GM23338 (cell line): Measurements from ENCODE around the gene MYO5B. TPM values are rescaled to one million over a fixed set of nuclear protein-coding genes. Genes with fewer than 3 reads are reported as not detected.
A peak's percentile ranks its signal among the peaks of the same experiment; 100 is the strongest.

Experiments
- ATAC-seq: fragments of 200-7000 bp; cut with Tn5 transposase; 3 replicates; pipeline ENCODE4 v1.9.1; 2020
- DNase-seq: peaks from one replicate; pipeline ENCODE4 v3.0.0-alpha.2; 2015; ENCODE audit warnings: low spot score
- H2AFZ ChIP-seq: fragments of 200-600 bp; sonication (generic); 2 replicates; pipeline ENCODE4 v1.8.0; 2016; ENCODE audit warnings: antibody characterized with exemption, mild to moderate bottlenecking, moderate library complexity
- H3F3A ChIP-seq: fragments of 200-600 bp; sonication (generic); replicated peaks from 2 replicates; pipeline ENCODE4 v1.8.0; 2017; ENCODE audit warnings: antibody characterized with exemption, mixed run types, low read depth
- H3K27ac ChIP-seq: fragments of 200-600 bp; sonication (generic); 2 replicates; pipeline ENCODE4 v1.6.1; 2016; ENCODE audit warnings: low read depth
- H3K27me3 ChIP-seq: fragments of 200-600 bp; sonication (generic); 2 replicates; pipeline ENCODE4 v1.8.0; 2016; ENCODE audit warnings: mild to moderate bottlenecking, mixed run types, moderate library complexity; ENCODE audit not compliant: insufficient read depth
- H3K36me3 ChIP-seq: fragments of 200-600 bp; sonication (generic); 2 replicates; pipeline ENCODE4 v1.8.0; 2016; ENCODE audit warnings: mild to moderate bottlenecking; ENCODE audit not compliant: insufficient read depth
- H3K4me1 ChIP-seq: fragments of 200-600 bp; sonication (generic); 2 replicates; pipeline ENCODE4 v1.8.0; 2016; ENCODE audit warnings: mild to moderate bottlenecking, moderate library complexity; ENCODE audit not compliant: insufficient read depth
- H3K4me2 ChIP-seq: fragments of 200-600 bp; sonication (generic); 2 replicates; pipeline ENCODE4 v1.7.1; 2017; ENCODE audit warnings: mixed run types
- H3K4me3 ChIP-seq: fragments of 200-600 bp; sonication (generic); 2 replicates; pipeline ENCODE4 v1.6.1; 2016; ENCODE audit warnings: mixed run types
- H3K79me2 ChIP-seq: fragments of 200-600 bp; sonication (generic); replicated peaks from 2 replicates; pipeline ENCODE4 v1.8.0; 2017; ENCODE audit warnings: mild to moderate bottlenecking; ENCODE audit not compliant: insufficient read depth
- H3K9me2 ChIP-seq: fragments of 200-600 bp; sonication (generic); 2 replicates; pipeline ENCODE4 v1.8.0; 2017; ENCODE audit not compliant: insufficient read depth
- H4K20me1 ChIP-seq: fragments of 200-600 bp; sonication (generic); replicated peaks from 2 replicates; pipeline ENCODE4 v1.8.0; 2017; ENCODE audit warnings: mild to moderate bottlenecking; ENCODE audit not compliant: insufficient read depth
- H3K27ac Mint-ChIP-seq: 2 replicates; pipeline ENCODE4 v1.8.0; 2020; ENCODE audit warnings: inconsistent platforms, mild to moderate bottlenecking, moderate library complexity, mixed read lengths
- H3K27me3 Mint-ChIP-seq: 3 replicates; pipeline ENCODE4 v1.8.0; 2022; ENCODE audit warnings: low read depth, mild to moderate bottlenecking, moderate library complexity, mixed read lengths, inconsistent platforms; ENCODE audit not compliant: insufficient read depth, poor library complexity
- H3K36me3 Mint-ChIP-seq: 3 replicates; pipeline ENCODE4 v1.8.0; 2021; ENCODE audit warnings: low read depth, mild to moderate bottlenecking, inconsistent platforms, moderate library complexity, mixed read lengths
- H3K4me1 Mint-ChIP-seq: 3 replicates; pipeline ENCODE4 v1.8.0; 2020; ENCODE audit warnings: mild to moderate bottlenecking, inconsistent platforms, mixed read lengths
- H3K4me3 Mint-ChIP-seq: 3 replicates; pipeline ENCODE4 v1.8.0; 2021; ENCODE audit warnings: moderate library complexity, mild to moderate bottlenecking, inconsistent platforms, mixed read lengths
- H3K9me3 Mint-ChIP-seq: 3 replicates; pipeline ENCODE4 v1.8.0; 2020; ENCODE audit warnings: moderate library complexity, mild to moderate bottlenecking, inconsistent platforms, mixed read lengths
- CTCF ChIP-seq, 2 experiments: fragments of 200-600 bp in 1 of 2; sonication (generic) in 1 of 2; conservative IDR thresholded peaks; 2 replicates each; pipeline versions ENCODE4 v1.5.1 to v1.6.1; 2016 to 2017; ENCODE audit warnings: antibody characterized with exemption in 2 of 2, low read depth in 2 of 2, mild to moderate bottlenecking in 2 of 2, moderate library complexity in 1 of 2
- EZH2phosphoT487 ChIP-seq: fragments of 200-600 bp; sonication (generic); IDR thresholded peaks from one replicate; pipeline ENCODE4 v1.8.1; 2018; ENCODE audit warnings: antibody characterized with exemption; ENCODE audit not compliant: unreplicated experiment
- JUNB ChIP-seq: IDR thresholded peaks from one replicate; pipeline ENCODE4 v1.6.1; 2016; ENCODE audit warnings: antibody characterized with exemption; ENCODE audit not compliant: unreplicated experiment
- REST ChIP-seq: IDR thresholded peaks from one replicate; pipeline ENCODE4 v1.6.1; 2018; ENCODE audit warnings: antibody characterized with exemption; ENCODE audit not compliant: unreplicated experiment
- STAT1 ChIP-seq: IDR thresholded peaks from one replicate; pipeline ENCODE4 v1.6.1; 2016; ENCODE audit warnings: antibody characterized with exemption; ENCODE audit not compliant: unreplicated experiment
- ZNF114 ChIP-seq: fragments of 250-450 bp; sonication (Bioruptor Pico); IDR thresholded peaks from 2 replicates; pipeline ENCODE4 v1.5.0; 2020; ENCODE audit warnings: mild to moderate bottlenecking, moderate library complexity
- ZNF462 ChIP-seq: fragments of 250-450 bp; sonication (Bioruptor Pico); IDR thresholded peaks from 2 replicates; pipeline ENCODE4 v1.5.0; 2020; ENCODE audit warnings: mild to moderate bottlenecking, moderate library complexity
- polyA plus RNA-seq: library from polyadenylated mRNA; unstranded; fragments of >200 nt; fragmentation: Nextera tagmentation; extraction: Ambion mirVana; gene quantifications from 2 replicates; pipeline ENCODE4 v1.2.1, GENCODE V29; 2016
- total RNA-seq: library from RNA; depleted of rRNA; stranded (reverse); fragments of >200 nt; shearing (Covaris generic); gene quantifications from 2 replicates; pipeline ENCODE4 v1.2.3, GENCODE V29; 2014

The MYO5B gene
- total and polyA plus RNA-seq, 2 experiments from 2014 or later: 3.2 to 19.1 TPM

- Histone ChIP-seq H3K4me1 (peaks cover 35% of the 10 kb centered on the region), H3F3A (no peaks in the 10 kb centered on the region), H3K36me3 (no peaks in the 10 kb centered on the region), H3K9me2 (peaks cover 23% of the 10 kb centered on the region), H3K27ac (no peak overlapping the region), H3K4me3 (no peak overlapping the region), H4K20me1 (no peaks in the 10 kb centered on the region), H3K4me2 (no peak overlapping the region), H2AFZ (no peak overlapping the region), H3K79me2 (no peaks in the 10 kb centered on the region), H3K27me3 (no peaks in the 10 kb centered on the region)
- DNase-seq (no peak), ATAC-seq (no peak)
- no peak overlapping the region for H3K4me3 Mint-ChIP-seq
- H3K4me1 Mint-ChIP-seq: peaks cover 45% of the 10 kb centered on the region
- H3K27ac Mint-ChIP-seq: no peak overlapping the region
- no peaks in the 10 kb centered on the region for H3K9me3 Mint-ChIP-seq
- H3K36me3 Mint-ChIP-seq: no peaks in the 10 kb centered on the region
- TF ChIP-seq ZNF114 (CRISPR knock-in tag): no peak
- TF ChIP-seq REST: no peak
- no peak for TF ChIP-seq STAT1
- no peak for TF ChIP-seq EZH2phosphoT487
- TF ChIP-seq CTCF (conservative IDR thresholded peaks at IDR 0.05; ENCODE audit: low read depth in 2 of 2): no peak
- no peak for TF ChIP-seq JUNB
- peaks cover 6% of the 10 kb centered on the region for H3K27me3 Mint-ChIP-seq
These were observed 100.7 kb downstream of the MYO5B start for GRCh38 chr18:50094221-50094773.

GRCh38 chr18:50093366-50094064, 101.4 kb downstream of the MYO5B start:
- Mint-ChIP-seq H3K36me3 (no peaks in the 10 kb centered on the region), H3K27me3 (peaks cover 6% of the 10 kb centered on the region), H3K27ac (no peak overlapping the region), H3K4me1 (peaks cover 45% of the 10 kb centered on the region), H3K4me3 (no peak overlapping the region), H3K9me3 (no peaks in the 10 kb centered on the region)
- H3K27ac ChIP-seq: no peak overlapping the region
- ATAC-seq (no peak), DNase-seq (no peak)
- no peaks in the 10 kb centered on the region for H3K27me3 ChIP-seq
- no peaks in the 10 kb centered on the region for H3K79me2 ChIP-seq
- H2AFZ ChIP-seq: no peak overlapping the region
- no peaks in the 10 kb centered on the region for H3K36me3 ChIP-seq
- peaks cover 35% of the 10 kb centered on the region for H3K4me1 ChIP-seq
- no peaks in the 10 kb centered on the region for H3F3A ChIP-seq
- H4K20me1 ChIP-seq: no peaks in the 10 kb centered on the region
- H3K4me2 ChIP-seq: 0 out of 2 replicates have a peak overlapping the region, but pooled peaks have one; percentile 67
- H3K9me2 ChIP-seq: peaks cover 15% of the 10 kb centered on the region
- H3K4me3 ChIP-seq: no peak overlapping the region
- no peak for TF ChIP-seq ZNF462 (CRISPR knock-in tag)
